GM12801 (cell line): ENCODE results near the gene VWA5B2.

Experiments
- CTCF ChIP-seq: IDR thresholded peaks from one replicate; pipeline ENCODE4 v1.5.1; 2011; ENCODE audit warnings: control low read depth; ENCODE audit not compliant: insufficient read length; ENCODE audit errors: extremely low read depth

Gene VWA5B2

GRCh38 chr3:184234224-184234623, 4.8 kb downstream of the VWA5B2 start:
- TF ChIP-seq CTCF: no peak

- no peak for TF ChIP-seq CTCF
Observed at GRCh38 chr3:184234671-184235380, 5.4 kb downstream of the VWA5B2 start.

- no peak for TF ChIP-seq CTCF
Observed at GRCh38 chr3:184235381-184236032, 6.1 kb downstream of the VWA5B2 start.

GRCh38 chr3:184236033-184236410, 6.6 kb downstream of the VWA5B2 start:
- TF ChIP-seq CTCF: no peak

- TF ChIP-seq CTCF: no peak
Observed at GRCh38 chr3:184236636-184237035, 7.3 kb downstream of the VWA5B2 start.

- TF ChIP-seq CTCF: no peak
Observed at GRCh38 chr3:184237211-184237610, 7.8 kb downstream of the VWA5B2 start.

GRCh38 chr3:184237807-184238206, 8.4 kb downstream of the VWA5B2 start:
- TF ChIP-seq CTCF: no peak
